ENCODE results near the gene NLGN1.

The NLGN1 gene

GRCh38 chr3:174116421-174116820 is 718.9 kb downstream of the NLGN1 start:
- no peak for DNase-seq

GRCh38 chr3:174120997-174121396 is 723.5 kb downstream of the NLGN1 start:
- DNase-seq: no peak

- no peak for DNase-seq
These were observed 724.9 kb downstream of the NLGN1 start for GRCh38 chr3:174122411-174122810.

GRCh38 chr3:174125267-174125824 is 727.8 kb downstream of the NLGN1 start:
- DNase-seq: no peak

- no peak for DNase-seq
These were observed 729.6 kb downstream of the NLGN1 start for GRCh38 chr3:174126990-174127758.

GRCh38 chr3:174132006-174132405 is 734.5 kb downstream of the NLGN1 start:
- no peak for DNase-seq

- no peak for DNase-seq
These were observed 735.0 kb downstream of the NLGN1 start for GRCh38 chr3:174132421-174133042.

GRCh38 chr3:174146008-174146407 is 748.5 kb downstream of the NLGN1 start:
- no peak for DNase-seq

- no peak for DNase-seq
These were observed 750.3 kb downstream of the NLGN1 start for GRCh38 chr3:174147798-174148197.

- DNase-seq: no peak
These were observed 756.3 kb downstream of the NLGN1 start for GRCh38 chr3:174153871-174154270.

GRCh38 chr3:174156200-174156599 is 758.7 kb downstream of the NLGN1 start:
- DNase-seq: no peak

GRCh38 chr3:174158674-174159073 is 761.1 kb downstream of the NLGN1 start:
- no peak for DNase-seq

GRCh38 chr3:174159604-174160003 is 762.1 kb downstream of the NLGN1 start:
- DNase-seq: no peak

GRCh38 chr3:174162550-174162949 is 765.0 kb downstream of the NLGN1 start:
- no peak for DNase-seq

GRCh38 chr3:174168026-174168425 is 770.5 kb downstream of the NLGN1 start:
- no peak for DNase-seq

- no peak for DNase-seq
These were observed 771.2 kb downstream of the NLGN1 start for GRCh38 chr3:174168538-174169254.

GRCh38 chr3:174169736-174170135 is 772.2 kb downstream of the NLGN1 start:
- no peak for DNase-seq

GRCh38 chr3:174170248-174170647 is 772.7 kb downstream of the NLGN1 start:
- DNase-seq: no peak

GRCh38 chr3:174186377-174186989 is 788.9 kb downstream of the NLGN1 start:
- no peak for DNase-seq

GRCh38 chr3:174191380-174191779 is 793.8 kb downstream of the NLGN1 start:
- DNase-seq: no peak

- no peak for DNase-seq
These were observed 794.4 kb downstream of the NLGN1 start for GRCh38 chr3:174191895-174192294.

GRCh38 chr3:174192471-174192870 is 794.9 kb downstream of the NLGN1 start:
- no peak for DNase-seq

GRCh38 chr3:174193604-174194003 is 796.1 kb downstream of the NLGN1 start:
- no peak for DNase-seq

All from cortex of kidney (tissue), 1 donor.